ENCODE measurements around the gene ZNF607.

- TF ChIP-seq CTCF (IDR thresholded peaks at IDR 0.05 in 4 of 5, conservative IDR thresholded peaks at IDR 0.05 in 1 of 5) = no peak
- TF ChIP-seq POLR2A (IDR thresholded peaks at IDR 0.05) = no peak
Observed at GRCh38 chr19:37738371-37738770, 18.8 kb upstream of the ZNF607 start.

Measured in gastrocnemius medialis (tissue), 4 donors.